GM19035 (cell line): Measurements from ENCODE around the gene MLPH.

Experiments used
- ATAC-seq: cut with Tn5 transposase; IDR thresholded peaks from one replicate; pipeline ENCODE4 v1.9.1; 2021; ENCODE audit not compliant: unreplicated experiment

Gene MLPH

DNA sequence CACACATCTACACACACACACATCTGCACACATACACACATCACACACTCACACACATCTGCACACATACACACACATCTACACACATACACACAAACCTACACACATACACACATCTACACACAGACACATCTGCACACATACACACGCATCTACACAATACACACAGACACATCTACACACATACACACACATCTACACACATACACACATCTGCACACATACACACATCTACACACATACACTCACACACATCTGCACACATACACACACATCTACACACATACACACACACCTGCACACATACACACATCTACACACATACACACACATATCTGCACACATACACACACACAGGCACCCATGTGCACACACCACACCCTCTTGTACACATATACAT, 78.9 kb downstream of the MLPH start:
- no peak for ATAC-seq

DNA sequence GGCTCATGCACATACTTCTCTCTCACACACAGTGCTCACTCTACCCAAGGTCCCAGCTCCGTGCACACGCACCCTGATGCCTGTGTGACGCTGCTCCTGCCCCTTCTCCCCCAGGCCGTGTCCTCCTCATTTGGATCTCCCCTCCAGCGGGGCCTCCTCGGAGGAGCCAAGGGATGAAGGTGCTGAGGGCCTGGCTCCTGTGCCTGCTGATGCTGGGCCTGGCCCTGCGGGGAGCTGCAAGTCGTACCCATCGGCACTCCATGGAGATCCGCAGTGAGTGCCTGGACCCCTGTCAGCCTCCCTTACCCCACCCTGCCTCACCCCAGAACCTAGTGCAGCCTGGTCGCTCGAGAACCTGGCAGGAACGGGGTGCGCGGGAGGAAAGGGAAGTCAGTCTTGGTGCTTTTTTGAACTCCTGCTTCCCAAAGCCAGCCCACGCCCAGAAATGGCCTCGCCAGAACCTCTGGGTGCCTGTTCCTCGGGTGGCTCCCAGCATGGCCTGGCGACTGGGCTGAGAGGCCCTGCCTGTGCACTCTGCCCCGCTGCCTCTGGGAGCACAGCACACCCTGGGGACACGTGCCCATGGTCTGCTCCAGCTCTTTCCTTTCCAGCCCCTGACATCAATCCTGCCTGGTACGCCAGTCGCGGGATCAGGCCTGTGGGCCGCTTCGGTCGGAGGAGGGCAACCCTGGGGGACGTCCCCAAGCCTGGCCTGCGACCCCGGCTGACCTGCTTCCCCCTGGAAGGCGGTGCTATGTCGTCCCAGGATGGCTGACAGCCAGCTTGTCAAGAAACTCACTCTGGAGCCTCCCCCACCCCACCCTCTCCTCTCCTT, 79.6 kb downstream of the MLPH start, which contains the start of gene PRLH:
Gene PRLH, plus strand, starts transcription at position 174 of the 835 bp plus-strand sequence. Its CDS starts 0 bp downstream, at position 174.
- no peak for ATAC-seq

DNA sequence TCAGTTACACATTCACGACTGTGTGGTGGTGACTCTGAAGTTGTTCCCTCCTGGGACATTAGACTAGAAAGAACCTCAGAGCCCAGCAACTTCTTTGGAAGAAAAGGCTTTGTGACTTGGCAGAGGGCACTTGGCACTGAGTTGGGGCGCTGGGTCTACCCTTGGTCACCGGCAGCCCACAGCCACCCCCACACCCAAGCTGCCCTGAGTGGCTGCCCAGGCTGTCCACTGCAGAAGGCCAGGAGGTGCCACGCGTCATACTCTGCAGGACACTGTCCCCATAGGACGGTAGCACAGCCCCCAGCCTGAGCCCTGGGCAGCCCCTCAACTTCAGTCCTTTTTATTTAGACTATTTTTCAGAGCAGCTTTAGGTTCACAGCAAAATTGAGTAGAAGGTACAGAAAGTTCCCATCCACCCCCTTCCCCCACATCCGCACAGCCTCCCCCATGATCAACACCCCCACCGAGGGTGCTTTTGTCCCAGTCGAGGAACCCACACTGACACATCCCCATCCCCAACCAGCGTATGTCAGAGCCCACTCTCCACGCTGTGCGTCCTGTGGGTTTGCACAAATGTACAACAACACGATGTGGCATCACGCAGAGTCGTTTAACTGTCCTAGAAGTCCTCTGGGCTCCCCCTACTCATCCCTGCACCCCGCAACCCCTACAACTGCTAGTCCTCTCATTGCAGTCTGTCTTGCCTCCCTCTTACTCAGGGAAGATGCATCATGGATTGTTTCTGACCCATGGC, 80.4 kb downstream of the MLPH start:
- no peak for ATAC-seq

DNA sequence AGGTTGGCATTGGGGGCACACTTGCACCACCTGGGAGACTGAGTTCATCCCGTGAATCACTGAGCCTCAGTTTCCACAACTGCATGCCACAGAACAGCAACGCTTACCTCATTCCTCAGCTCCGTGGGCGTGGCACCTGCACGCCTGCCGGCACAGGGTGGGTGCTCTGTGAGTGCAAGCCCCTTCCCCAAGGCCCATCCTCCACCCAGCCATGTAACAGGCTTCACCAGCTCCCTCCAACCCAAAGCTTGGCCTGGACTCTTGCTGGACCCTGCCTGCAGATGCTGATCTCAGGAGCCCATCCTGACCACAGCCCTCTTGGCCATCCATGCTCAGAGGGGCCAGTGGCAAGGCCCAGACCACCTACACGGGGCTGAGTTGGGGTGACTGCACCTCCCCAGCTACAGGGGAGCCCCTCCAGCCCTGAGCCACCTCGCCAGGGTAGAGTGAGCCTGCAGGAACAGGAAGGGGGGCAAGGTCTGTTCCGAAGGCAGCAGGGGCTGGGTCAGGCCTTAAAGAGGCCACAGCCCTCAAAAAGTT, 81.1 kb downstream of the MLPH start:
- no peak for ATAC-seq

DNA sequence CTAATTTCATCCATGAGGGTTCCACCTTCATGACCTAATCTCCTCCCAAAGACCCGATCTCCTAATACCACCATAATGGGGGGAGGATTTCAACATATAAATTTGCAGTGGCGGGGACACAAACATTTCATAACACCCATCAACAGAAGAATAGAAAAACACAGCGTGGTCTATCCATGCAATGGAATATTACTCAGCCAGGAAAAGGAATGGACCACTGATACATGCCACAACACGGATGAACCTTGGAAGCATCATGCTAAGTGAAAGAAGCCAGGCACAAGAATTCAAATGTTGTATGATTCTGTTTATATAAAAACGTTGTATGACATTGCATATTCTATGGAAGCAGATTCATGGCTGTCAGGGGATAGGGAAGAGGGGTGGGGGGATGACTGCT, 82.0 kb downstream of the MLPH start:
- ATAC-seq: no peak

DNA sequence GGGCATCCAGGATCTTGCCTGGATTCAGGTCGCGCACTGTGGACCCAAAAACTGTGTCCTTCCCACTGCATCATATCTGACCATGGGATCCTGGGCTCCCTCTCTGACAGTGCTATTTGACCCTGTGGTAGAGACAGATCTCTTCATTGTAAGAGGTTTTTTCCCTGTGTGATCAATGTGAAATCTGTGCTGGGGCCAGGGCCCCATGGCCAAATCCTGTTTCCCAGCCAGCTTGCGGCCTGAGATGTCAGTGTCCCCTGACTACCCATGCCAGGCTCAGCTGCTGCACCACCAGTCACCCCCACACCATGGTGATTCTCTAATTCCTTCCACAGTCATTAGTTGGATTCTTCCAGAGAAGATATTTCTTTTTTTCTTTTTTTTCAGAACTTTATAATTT, 82.8 kb downstream of the MLPH start:
- ATAC-seq: no peak

DNA sequence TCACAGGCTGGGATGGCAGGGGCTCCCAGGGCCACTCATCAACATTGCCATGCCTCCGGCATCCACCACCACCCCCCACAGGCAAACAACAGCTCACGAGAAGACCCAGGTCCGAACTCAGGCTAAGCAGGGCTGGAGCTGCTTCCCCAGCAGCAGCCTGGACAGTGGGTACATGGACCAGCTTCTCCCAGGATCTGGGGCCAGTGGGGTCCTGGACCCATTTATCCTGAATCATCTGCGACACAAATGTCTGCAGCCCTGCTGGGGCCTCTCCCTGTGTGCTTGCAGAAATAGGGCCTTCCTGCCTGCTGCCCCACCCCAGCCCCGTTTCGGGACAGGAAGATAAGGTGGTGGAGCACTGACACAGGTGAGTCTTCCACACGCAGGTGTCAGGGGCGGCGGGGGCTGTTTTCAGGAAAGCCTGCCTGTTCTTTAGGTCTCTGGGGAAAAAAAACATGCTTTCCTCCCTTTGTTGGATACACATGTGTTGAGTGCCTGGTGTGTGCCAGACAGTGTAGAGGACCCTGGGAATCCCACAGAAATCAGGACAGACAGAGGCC, 83.8 kb downstream of the MLPH start:
- ATAC-seq: no peak

DNA sequence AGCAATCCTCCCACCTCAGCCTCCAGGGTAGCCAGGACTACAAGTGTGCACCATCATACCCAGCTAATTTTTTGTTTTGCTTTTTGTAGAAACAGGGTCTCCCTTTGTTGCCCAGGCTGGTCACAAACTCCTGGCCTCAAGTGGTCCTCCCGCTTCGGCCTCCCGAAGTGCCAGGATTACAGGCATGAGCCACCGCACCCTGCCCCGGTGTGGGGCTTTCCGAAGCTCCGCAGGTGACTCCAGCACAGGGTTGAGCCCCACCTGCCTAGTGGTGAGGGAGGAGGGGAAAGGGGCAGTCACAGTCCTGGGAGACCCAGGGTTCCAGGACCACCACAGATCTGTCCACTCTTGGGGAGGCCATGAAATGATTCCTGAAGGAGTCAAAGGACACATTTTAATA, 84.5 kb downstream of the MLPH start:
- ATAC-seq: no peak

DNA sequence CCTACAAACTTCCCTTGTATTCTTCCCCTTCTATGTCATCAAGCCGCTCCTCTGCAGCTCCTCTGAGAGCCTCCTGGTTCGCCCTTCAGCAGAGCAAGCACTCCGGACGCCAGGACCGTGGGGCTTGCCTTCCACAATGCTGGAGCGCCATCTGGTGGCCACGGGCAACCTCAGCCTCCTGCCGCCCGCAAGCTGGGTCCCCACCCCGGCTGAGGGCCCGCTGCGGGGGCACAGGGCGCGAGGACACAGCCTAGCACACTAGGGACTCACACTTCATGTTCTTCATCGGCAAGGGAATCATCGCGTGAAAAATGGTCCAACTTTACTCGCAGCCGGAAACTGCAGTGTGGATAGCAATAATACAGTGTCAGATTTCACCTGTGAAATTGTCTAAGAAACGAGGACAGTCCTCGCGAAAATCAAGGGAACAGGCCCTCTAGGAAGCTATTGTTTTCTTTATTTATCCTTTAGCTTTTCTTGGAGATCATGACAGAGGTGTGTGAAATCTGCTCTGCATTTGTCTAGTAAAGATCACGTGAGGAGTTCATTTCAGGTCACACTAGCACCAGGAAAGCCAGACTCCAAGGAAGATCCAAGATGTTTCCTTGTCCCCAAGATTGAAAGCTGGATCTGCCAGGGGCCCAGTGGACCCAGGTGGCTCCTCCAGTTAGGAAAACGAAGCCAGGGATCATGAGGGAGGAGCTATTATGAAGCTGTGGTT, 85.1 kb downstream of the MLPH start:
- ATAC-seq: peak; percentile 90

DNA sequence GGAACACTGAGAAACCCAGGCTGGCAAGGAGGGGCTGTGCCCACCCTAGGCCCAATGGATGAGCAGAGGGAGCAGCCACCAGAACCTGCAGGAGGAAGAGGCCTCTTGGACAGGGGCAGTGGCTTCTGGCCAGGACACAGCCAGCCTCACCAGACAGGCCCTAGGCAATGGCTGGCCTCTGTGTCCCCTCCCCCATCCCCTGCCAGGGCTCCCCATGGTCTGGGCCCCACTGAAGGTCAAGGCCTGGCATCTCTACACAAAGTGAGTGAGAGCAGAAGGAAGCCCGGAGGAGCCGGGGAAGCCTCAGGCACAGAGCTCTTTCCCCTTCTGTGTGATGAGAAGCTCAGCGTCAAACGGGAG, 85.7 kb downstream of the MLPH start:
- ATAC-seq: no peak

DNA sequence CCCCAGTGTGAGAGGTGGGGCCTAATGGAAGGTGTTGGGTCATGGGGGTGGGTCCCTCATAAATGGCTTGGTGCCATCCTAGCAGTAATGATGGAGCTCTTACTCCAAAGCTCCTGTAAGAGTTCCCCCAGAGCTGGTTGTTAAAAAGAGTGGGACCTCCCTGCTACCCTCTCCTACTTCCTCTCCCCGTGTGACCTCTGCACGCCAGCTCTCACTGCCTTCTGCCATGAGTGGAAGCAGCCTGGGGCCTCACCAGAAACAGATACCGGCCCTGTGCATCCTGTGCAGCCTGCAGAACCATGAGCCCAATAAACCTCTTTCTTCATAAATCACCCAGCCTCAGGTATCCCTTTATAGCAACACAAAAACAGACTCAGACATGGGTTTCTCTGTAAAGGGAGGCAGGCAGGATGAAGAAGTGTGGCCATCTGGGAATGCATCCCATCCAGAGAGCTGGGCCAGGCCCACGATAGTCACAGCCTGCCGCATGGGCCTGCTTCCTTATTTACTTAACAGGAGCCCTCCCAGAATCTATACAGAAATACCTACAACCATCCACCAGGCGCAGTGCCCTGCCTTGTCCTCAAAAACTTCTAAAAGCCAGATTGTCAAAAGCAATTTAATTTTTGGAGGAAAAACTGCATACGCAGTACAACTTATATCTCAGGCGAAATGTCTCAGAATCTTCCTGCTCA, 86.8 kb downstream of the MLPH start:
- no peak for ATAC-seq

DNA sequence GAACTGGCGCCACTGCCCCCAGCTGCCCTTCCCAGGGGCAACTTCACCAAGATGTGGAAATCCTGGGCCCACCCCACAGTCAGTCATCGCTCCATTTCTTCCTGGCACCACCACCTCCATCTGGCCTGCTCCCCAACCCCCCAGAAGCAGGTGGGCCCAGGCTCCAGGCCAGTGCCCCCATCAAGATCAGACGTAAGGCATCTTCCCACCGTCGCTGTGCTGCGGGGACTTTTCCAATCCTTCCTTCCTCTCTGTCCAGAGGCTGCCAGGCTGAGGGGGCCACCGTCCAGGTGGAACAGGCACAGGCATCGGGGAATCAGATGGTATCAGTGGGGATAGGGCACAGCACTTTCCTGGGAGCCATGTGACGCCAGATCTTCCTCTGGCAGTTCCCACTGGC, 87.4 kb downstream of the MLPH start:
- ATAC-seq: no peak

DNA sequence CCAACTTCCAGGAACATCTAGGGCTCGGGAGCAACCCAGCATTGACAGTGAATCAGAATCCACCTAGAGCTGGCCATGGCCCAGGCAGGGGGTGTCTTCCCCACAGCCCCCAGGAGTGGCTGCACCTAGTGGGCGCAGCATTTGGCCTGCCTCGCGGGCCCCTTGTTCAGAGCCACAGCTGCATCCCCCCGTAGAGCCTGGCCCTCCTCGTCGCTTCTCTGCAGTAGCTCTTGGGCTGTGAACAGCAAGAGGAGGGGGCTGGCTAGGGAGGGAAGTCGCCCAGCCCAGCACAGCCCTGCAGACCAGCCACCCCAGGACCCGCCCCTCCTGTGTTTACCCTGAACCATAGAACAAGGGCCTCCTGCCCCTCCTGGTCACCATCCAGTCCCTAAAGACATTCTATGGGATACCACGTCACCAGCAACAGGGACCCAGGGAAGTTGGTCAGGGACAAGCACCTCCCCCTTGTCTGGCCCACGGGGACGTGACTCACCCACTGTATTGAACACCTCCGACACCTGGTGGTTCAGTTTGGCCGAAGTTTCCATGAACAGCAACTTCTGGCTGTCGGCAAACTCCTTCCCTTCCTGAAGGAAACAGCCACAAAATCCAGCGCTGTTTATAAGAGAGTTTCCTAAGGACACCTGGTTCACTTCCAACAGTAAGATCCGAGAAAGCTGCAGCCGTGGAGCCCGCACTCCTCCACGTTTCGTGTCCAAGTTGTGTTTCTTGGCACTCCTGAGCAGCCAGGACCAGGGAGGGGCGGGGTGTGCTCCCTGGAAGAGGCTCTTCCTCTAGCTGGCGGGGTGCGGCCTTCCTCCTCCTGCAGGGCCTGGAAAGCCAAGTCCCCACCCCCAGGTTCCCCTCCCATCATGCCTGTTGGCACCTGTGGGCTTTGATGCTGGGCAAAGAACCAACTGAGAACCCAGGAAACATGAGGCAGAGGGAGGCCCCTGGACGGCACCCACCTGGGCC, 88.1 kb downstream of the MLPH start:
- no peak for ATAC-seq

DNA sequence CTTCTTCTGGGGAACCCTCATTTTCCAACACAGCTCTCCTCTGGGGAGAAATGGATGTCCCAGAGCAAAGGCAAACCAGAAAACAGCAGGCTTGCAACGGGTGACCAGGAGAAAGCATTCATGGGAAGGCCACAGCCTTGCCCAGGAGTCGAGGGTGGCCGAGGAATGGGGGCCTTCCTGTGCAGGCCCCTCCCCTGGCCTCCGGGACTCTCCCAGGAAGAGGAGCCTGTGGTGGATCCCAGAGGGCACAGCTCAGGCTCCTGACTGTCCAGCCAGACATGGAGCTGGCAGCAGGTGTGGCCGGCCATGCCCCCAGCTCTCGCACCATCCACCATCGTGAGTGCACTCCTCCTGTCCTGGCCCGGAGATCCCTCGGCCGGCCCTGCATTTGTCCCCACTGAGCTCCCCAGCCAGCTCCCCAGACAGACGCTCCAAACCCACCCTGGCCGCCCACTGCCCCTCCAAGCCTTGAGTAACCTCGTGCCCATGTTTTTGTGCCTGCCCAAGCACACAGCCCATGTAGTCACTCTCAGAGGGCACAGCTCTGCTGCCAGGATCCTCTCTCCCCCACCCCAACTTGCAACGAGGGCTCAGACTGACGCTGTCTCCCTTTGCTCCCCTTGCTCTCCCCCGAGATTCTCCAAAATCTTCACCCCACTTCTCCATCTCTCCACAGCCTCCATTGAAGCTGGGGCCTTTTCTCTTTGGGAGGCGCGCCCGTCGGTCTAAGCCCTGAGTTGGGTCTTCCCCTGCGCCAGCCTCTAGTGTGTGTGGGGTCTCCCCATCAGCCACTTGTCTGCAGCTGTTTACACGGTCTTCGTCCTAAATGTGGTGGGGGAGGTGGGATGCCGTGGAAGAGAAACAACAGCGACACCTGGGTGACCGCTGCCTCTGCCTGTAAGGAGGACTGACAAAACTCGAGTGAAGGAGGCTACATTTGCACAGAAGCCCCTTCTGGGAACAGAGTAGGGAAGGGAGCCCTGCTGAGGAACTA, 89.1 kb downstream of the MLPH start:
- no peak for ATAC-seq

DNA sequence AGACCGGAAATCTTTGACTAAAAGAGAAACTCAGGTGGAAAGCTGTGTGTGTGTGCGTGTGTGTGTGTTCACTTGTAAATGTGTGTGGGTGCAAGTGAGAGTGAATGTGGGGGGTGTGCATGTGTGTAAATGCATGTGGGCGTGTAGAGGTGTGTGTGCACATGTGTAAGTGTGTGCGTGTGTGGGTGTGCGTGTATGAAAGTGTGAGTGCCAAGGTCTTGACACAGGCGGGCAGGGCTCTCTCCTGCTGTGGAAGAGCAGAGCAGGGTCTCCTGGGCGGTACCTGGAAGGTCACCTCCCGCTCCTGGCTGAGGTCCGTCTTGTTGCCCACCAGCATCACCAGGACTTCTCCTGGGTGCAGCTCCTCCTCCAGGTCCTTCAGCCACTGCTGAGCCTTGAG, 89.9 kb downstream of the MLPH start:
- no peak for ATAC-seq

DNA sequence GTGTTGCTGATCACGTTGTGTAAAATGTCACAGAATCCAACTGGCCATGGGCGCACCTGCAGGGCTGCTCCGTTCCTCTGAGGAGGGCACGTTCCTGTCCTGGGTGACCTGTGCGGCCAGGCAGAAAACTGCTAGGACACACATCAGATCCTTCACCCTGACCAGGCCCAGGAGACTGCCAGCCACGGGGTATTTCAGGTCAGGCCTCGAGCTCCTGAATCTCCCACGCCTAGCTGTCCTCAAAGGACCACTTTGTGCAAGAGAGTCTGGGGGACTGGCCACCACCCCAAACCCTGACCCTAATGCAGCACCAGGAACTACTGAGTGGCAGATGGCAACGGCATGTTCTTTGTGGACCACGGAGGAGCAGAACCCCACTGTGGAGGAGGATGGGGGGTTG, 90.4 kb downstream of the MLPH start:
- no peak for ATAC-seq

DNA sequence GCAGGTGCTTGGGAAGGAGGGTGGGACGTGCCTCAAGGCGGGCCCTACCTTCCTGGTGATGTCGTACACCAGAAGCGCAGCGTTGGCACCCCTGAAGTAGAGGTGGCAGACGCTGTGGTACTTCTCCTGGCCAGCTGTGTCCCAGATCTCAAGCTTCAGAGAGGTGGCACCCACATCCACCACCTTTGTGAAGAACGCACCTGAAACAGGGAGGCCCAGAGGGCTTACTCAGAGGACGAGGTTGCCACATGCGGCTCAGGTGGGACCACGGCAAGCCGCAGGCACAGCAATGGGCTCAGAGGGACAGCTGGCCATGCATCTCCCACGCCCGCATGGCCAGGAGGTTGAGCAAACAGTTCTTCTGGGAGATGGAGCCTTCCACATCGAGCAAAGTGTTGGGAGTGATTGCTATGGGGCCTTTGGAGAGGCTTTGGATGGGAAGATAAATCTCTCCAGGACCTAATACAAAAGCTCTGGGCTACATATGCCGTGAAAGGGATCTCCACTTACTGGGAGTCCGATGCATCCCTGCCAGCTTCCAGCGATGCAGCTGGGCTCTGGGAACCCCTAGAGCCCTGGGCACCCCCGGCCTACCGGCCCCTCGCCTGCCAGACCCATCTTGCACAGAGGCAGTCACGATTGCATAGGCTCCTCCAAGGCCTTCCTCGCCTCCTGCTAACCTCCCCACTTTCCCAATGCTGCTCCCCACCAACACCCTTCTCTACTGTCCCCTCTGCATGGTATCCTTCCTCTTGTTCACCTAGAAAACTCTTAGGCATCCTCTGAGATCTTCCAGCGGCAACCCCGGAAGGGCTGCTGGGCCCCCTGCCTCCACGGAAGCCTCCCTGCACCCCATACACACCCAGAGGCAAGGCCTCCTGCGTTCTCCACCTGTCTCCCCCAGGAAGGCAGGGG, 91.2 kb downstream of the MLPH start:
- ATAC-seq: no peak
